SH-SY5Y (cell line): ENCODE data around the gene SAMD11.

Experiments
- GATA2 ChIP-seq: IDR thresholded peaks from 2 replicates; pipeline ENCODE4 v1.6.1; 2011; ENCODE audit warnings: mild to moderate bottlenecking, low read depth, low read length
- GATA3 ChIP-seq: IDR thresholded peaks from 2 replicates; pipeline ENCODE4 v1.6.1; 2011; ENCODE audit warnings: low read depth, mild to moderate bottlenecking, low read length, moderate library complexity

SAMD11 gene

DNA sequence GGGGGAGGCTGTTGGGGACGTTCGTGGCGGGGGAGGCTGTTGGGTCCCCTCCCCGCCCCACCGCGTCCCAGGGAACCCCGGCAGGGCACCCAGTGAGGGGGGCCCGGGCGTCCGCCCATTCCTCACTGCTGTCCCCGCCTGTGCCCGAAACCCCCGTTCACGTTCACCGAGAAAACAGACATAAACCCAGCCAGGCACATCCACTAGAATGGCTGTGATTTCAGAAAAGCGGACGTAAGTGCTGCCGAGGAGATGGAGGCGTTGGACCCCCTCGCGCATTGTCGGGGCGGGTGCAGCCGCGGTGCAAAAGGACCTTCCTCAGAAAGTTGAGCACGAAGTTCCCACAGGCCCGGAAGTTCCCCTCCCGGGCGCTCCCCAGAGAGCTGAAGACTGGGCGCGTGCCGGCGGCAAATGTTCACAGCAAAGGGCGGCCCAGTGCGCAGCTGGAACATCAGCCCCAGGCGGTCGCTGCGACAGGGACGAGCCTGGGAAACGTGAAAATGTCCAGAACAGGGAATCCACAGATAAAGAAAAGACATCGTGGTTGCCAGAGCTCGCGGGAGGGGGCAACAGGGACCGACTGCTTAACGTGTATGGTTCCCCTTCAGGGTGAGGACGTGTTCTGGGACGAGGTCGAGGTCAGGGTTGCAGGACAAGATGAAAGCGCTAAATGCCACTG, 18.5 kb upstream of the SAMD11 start:
- no peak for TF ChIP-seq GATA3
- peak; percentile 26; the same call in 1 of the 2 replicates for TF ChIP-seq GATA2

DNA sequence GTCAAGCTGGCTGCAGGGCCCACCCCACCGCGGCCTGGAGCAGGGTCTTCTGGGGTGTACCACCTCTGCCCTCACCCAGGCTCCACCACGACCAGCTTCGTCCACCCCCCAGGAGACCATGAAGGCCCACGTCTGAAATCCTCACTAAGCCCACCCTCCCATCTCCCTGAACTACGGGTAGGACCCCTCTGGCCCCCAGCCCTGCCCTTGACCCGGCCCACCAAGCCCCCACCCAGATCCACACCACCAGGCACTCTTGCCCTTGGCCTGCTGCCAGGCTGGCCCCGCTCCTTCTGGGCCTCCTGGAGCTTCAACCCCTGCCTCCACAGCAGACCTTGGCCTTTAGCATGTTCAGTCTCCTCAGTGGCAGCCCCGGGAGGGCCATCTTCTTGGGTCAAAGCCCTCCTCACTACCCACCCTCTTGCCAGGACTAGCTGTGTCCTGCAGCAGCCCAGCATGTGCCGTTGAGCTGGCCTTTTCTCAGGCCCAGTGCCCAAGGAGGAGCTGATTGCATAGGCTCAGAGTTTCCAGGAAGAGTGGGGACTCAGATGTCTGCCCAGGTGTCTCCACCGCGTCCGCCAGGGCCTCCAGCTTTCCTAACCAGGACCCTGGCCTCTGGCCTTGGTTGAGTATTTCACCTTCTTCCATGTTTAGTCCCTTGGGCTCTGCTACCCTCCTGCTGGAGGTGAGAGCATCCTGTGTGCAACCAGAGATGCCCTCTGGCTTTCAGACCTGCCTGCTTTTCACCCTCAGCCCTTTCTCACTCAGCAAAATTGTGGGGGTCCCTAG, 17.7 kb upstream of the SAMD11 start:
- TF ChIP-seq GATA3 (no peak), GATA2 (no peak)

- TF ChIP-seq GATA2 (no peak), GATA3 (no peak)
These were observed 16.9 kb upstream of the SAMD11 start for GRCh38 chr1:906600-907420.

DNA sequence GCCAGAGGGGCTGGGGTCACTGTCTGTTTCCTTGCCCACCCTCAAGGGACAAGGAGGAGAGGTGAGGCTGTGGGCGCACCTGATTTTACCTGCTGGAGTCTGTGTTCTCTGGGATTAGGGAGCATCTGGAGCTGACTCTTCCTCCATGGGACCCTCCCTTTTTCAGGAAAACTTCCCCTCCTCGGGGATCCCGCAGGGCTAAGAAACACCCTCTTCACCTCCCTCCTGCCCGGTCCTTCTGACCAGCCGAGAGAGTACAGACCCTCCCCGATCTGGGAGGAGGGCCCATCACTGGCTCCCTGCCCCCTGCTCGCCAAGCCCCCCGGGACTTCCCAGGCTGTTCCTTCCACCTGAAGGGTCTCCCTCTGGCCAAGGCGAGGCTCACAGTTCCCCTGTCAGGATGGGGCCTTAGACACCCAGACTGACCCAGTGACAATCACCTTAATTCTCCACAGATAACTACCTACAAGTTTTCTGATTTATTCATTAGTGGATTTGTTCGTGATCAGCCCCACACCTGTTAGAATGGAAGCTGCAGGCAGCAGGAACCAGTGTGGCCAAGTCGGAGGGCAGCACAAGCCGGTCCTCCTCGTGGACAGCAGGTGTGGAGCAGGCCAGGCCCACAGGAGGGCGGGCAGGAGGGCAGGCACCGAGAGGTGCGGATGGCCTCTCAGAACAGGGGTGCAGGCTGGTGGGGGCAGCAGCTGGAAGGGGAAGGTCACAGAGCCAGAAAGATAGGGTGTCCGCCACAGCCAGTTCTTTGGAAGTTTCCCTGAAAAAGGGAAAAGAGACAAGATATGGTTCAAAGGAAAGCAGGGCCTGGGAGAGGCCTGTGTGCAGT, 15.9 kb upstream of the SAMD11 start:
- TF ChIP-seq GATA2, result no peak
- TF ChIP-seq GATA3, result no peak

- TF ChIP-seq GATA3 (no peak), GATA2 (no peak)
These were observed 15.1 kb upstream of the SAMD11 start for GRCh38 chr1:908661-909060.

GRCh38 chr1:909861-910310, 13.8 kb upstream of the SAMD11 start:
- no peak for TF ChIP-seq GATA3
- TF ChIP-seq GATA2, result no peak

DNA sequence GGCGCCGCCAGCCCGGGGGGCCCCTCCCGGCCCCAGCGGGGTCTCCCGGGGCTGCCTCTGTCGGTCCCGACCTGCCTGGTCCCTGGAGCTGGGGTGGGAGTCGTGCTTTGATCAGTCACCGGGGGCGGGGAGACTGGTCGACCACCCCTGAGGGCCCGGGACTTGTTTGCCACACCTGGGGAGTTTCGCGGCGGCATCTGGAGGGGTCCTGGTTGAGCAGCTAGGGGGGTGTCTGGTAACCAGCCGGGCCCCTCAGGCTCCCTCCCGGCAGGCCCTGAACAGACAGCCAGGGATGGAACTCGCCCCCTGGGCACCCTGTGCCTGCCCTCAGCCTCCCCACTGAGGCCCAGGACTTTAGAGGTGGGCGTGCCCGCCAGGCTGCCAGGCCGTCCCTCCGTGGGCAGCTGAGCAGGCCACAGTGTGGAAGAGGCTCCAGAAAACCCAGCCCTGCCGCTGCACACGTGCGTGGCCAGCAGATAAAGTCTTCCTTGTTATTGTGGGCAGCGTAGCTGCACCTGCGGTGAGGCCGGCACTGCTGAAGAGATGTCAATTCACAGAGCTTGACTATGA, 13.3 kb upstream of the SAMD11 start:
- no peak for TF ChIP-seq GATA2
- TF ChIP-seq GATA3, result no peak

- TF ChIP-seq GATA3, result no peak
- TF ChIP-seq GATA2, result no peak
These were observed 12.6 kb upstream of the SAMD11 start for GRCh38 chr1:910881-911721.

DNA sequence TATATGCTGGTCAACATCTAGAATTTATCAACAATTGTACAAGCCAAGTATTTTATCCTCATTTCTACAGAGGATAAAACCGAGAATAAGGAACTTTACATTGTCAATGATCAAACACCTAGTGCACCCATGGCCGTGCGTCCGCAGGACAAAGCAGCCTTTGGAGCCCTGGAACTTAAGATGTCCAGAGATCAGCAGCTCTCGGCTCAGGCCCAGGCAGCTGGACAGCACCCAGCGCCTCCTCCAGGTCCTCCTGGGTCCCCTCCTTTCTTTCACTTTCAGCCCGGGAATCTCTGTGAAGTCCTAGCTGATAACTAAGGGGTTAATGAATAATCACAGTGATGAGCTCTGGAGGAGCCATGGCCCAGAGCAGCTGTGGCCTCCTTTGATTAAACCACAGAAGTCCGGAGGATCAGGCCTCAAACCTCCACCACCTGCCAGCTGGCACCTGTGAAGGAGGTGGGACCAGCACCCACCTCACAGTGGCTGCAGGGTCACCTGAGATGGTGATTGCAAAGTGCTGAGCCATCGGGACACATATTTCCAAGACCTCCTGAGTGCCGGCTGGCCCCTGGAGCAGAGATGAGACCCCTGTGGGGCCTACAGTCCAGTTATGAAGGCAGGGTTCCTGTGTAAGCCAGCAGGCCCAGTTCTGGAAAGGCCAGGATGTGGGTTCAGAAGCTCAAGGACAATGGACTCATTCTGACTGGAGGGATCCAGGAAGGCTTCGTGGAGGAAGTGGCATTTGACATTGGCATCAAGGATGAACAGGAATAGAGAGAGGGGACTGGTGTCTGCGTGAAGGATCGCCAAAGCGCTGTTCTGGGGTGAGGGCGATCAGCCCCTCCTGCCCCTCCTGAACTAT, 11.6 kb upstream of the SAMD11 start:
- TF ChIP-seq GATA3, result no peak
- TF ChIP-seq GATA2, result no peak

DNA sequence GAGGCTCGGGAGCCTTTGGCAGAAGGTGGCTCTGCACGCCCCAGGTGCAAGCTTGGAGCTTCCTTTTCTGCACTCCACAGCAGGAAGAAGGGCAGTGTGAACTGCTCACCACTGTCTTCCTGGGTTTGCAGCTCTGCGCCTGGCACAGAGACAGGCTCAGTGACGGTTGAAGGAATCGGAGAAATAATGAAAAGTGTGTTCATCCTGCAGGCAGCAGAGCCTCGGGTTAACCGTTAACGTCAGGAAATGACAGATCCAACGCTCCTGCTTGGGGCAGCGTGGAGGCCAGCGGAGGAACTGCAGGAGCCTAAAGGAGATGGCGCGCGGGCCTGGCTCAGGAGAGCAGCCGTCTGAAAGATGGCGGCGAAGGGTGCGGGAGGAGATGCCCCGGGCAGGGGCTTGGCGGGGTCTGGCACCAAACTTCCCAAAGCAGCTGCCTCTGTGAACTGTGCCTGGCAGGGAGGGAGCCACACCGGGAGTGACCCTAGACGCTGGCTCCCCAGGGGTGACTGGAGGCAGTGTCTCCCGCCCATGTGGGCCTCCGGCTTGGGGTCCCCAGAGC, 10.9 kb upstream of the SAMD11 start:
- TF ChIP-seq GATA3 (no peak), GATA2 (no peak)

GRCh38 chr1:913491-914130, 10.1 kb upstream of the SAMD11 start:
- no peak for TF ChIP-seq GATA2
- no peak for TF ChIP-seq GATA3
